Fibroblast of pulmonary artery (primary cell): ENCODE measurements around the gene CYTH2.
"Not testable (repeated sequence)": the region's sequence is repeated elsewhere in the genome, so short reads cannot be mapped to it uniquely, and the experiment has no call there.

ENCODE experiments used
- DNase-seq: peaks from one replicate; pipeline ENCODE4 v3.0.0-alpha.2; 2010; ENCODE audit warnings: low read depth
- H3K4me3 ChIP-seq: replicated peaks from 2 replicates; pipeline ENCODE4 v1.5.1; 2011; ENCODE audit warnings: low read depth, mild to moderate bottlenecking, control low read depth, low read length, moderate library complexity
- CTCF ChIP-seq: IDR thresholded peaks from 2 replicates; pipeline ENCODE4 v1.5.1; 2011; ENCODE audit warnings: mild to moderate bottlenecking, control low read depth, low read length, inconsistent platforms; ENCODE audit errors: missing control alignments

The CYTH2 gene

GRCh38 chr19:48513289-48514122 lies 44.3 kb downstream of the CYTH2 start:
- no peak for TF ChIP-seq CTCF
- H3K4me3 ChIP-seq, result peak overlapping the region; percentile 66
- DNase-seq, result peak; percentile 72

- TF ChIP-seq CTCF, result no peak
- no peak for DNase-seq
- no peak overlapping the region for H3K4me3 ChIP-seq
Observed at GRCh38 chr19:48514123-48514458, 44.9 kb downstream of the CYTH2 start.

- DNase-seq, result no peak
Observed at GRCh38 chr19:48516536-48516935, 47.4 kb downstream of the CYTH2 start.

GRCh38 chr19:48518207-48518606 lies 49.0 kb downstream of the CYTH2 start:
- DNase-seq, result no peak
- no peak overlapping the region for H3K4me3 ChIP-seq
- TF ChIP-seq CTCF, result no peak

More at GRCh38 chr19:48516536-48516935, 47.4 kb downstream of the CYTH2 start:
- H3K4me3 ChIP-seq, result no peak overlapping the region
- TF ChIP-seq CTCF, result no peak

- H3K4me3 ChIP-seq, DNase-seq: not testable (repeated sequence)
Observed at GRCh38 chr19:48519426-48519825, 50.3 kb downstream of the CYTH2 start.

- no peak for DNase-seq
- H3K4me3 ChIP-seq, result no peak overlapping the region
- no peak for TF ChIP-seq CTCF
Observed at GRCh38 chr19:48520134-48520533, 51.0 kb downstream of the CYTH2 start.

GRCh38 chr19:48524221-48524620 lies 55.1 kb downstream of the CYTH2 start:
- TF ChIP-seq CTCF, result no peak
- DNase-seq, result no peak
- H3K4me3 ChIP-seq, result no peak overlapping the region
